GM18909 (cell line): ENCODE results near the gene KRTAP2-1.
"Not testable (repeated sequence)": the region's sequence is repeated elsewhere in the genome, so short reads cannot be mapped to it uniquely, and the experiment has no call there.

Experiments used
- ATAC-seq: cut with Tn5 transposase; IDR thresholded peaks from one replicate; pipeline ENCODE4 v1.9.1; 2021; ENCODE audit warnings: mild to moderate bottlenecking; ENCODE audit not compliant: unreplicated experiment, poor library complexity

KRTAP2-1 gene

DNA sequence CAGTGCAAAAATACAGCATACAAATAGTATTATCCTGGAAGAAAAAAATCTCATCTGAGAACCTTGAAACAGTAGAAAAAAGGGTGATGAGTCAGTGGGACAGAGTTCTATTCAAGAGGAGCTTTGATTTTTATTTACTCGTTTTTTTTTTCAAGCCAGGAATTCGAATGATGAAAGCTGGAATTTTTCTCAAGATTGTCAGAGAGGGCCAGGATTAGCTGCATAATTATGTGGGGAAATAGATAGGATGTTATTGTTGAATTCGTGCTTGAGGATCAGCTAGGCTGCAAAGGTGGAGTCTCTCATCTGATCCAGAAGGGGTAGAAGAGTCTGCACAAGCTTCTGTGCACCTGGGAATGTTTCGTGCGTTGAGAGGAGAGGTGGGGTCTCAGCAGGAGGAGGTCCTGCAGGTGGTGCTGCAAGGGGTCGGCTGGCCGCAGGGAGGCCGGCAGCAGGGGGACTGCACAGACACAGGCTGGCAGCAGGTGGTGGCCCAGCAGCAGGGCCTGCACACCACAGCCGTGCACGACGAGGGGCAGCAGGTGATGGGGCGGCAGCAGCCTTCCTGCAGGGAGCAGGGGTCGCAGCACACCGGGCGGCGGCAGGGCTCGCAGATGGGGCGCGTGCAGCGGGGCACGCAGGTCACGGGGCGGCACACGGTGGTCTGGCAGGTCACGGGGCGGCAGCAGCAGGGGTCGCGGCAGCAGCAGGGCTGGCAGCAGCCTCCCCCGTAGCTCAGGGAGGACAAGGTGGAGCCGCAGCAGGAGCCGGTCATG, 12.3 kb upstream of the KRTAP2-1 start:
- not testable (repeated sequence) for ATAC-seq

DNA sequence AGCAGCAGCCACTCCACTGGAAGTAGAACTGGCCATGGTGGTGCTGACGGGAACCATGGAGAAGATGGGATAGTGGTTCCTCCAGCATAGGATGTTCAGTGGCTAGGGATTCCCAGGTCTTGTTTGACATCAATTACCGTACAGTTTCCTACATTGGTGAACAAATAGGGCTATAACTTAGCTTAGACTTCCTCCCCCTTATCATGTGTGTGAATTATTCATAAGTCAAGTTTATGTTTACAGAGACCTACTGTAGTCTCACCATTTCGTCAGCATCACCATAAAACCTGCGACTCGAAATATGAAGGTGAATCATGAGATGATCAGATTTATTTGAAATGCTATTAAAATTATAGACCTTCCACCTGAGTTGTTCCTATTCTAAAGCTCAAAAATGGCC, 11.6 kb upstream of the KRTAP2-1 start:
- no peak for ATAC-seq

DNA sequence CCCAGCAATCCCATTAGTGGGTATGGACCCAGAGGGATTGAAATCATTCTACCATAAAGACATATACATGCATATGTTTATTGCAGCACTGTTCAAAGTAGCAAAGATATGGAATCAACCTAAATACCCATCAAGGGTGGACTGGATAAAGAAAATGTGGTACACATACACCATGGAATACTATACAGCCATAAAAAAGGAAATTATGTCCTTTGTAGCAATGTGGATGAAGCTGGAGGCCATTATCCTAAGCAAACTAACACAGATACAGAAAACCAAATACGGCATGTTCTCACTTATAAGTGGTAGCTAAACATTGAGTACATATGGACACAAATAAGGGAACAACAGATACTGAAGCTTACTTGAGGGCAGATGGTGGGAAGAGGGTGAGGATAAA, 10.4 kb upstream of the KRTAP2-1 start:
- ATAC-seq, result no peak

DNA sequence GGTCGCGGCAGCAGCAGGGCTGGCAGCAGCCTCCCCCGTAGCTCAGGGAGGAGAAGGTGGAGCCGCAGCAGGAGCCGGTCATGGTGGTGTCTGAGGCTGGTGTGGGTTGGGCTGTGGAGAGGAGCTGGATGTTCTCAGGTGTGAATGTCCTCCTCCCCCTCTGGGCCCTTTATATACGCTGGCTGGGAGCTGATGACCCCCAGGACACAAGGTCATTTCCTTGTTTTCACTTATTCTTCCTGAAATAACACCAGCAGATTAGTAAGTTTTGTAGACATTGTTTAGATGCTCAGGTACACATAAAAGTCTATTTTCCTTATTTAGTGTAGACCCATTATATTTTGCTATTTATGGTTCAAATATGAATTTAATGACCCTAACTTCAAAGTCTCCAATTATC, 8.0 kb upstream of the KRTAP2-1 start, which contains the start of gene KRTAP2-2:
KRTAP2-2 (minus strand) TSS at position 101 of the 400 bp plus-strand sequence; CDS start at position 82, 19 bp downstream.
- not testable (repeated sequence) for ATAC-seq

DNA sequence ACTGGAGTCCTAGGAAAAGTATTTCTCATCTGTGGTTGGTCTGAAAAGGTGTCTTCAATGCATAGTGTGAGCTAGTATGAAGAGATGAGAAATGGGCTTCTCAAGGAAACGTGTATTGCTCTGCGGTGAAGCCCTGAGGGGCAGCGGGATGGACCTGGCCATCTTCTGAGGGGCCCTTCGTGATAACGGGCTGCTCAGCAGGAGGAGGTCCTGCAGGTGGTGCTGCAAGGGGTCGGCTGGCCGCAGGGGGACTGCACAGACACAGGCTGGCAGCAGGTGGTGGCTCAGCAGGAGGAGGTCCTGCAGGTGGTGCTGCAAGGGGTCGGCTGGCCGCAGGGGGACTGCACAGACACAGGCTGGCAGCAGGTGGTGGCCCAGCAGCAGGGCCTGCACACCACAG, 7.4 kb upstream of the KRTAP2-1 start:
- ATAC-seq, result not testable (repeated sequence)

DNA sequence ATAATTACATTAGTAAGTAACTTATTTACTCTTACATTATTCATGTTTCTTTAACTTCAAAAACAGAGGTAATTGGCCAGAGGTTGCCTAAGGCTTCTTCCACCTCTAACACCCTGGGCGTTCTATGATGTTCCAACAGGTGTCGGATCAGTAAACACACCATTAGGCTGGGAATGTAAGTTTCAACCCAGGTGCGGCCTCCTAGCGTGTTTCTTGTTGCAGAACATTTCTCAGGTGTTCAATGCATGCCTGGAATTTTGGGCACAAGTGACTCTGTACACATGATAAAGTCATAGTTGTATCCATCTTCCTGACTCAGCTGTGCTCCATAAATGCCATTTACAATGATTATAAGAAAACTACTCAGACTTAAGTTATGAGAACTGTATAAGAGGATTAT, 6.9 kb upstream of the KRTAP2-1 start:
- no peak for ATAC-seq

DNA sequence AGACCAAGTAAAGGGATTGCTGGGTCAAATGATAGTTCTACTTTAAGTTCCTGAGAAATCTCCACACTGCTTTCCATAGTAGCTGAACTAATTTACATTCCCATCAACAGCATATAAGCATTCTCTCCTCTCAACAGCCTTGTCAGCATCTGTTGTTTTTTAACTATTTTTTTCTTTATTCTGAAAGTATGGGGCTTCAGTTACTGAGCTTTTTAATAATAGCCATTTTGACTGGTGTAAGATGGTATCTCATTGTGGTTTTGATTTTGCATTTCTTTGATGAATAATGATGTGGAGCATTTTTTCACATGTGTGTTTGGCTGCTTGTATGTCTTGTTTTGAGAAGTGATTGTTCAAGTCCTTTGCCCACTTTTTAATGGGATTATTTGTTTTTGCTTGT, 5.5 kb upstream of the KRTAP2-1 start:
- ATAC-seq, result no peak

DNA sequence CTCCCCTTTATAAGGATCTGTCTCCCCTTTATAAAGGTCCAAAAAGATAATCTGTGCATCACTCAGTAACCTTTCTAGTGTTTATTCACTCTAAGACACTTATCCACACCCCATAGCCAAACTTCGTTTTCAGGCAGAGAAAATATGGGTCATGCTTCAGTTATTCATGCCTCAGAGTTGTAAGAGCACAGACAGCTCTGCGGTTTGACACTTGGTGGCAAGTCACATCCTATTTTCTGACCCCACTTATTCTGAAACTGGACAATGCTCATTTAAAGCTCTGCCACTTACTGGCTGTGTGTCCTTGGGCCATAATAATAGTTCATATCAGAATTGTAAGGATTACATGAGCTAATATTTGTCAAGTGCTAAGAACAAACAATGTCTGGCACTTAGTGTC, 2.0 kb upstream of the KRTAP2-1 start:
- ATAC-seq, result no peak

DNA sequence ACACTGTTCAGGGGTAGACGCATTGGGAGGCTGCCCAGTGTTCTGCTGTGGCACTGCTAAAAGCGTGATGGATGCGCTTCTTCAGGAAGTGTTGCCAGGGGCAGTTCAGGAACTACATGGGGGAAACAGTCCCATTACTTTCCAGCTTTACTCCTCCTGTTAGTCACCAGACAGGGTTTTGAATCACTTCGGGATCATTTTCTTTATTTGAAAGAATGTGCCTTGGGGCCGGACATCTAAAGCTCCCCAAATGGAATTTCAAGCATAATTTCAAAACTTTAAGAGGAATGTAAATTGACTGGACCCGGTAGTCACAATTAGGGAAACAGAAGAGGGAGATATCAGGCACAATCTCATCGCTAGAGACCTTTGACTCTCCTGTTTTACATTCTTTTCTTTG, 1.3 kb upstream of the KRTAP2-1 start:
- no peak for ATAC-seq

DNA sequence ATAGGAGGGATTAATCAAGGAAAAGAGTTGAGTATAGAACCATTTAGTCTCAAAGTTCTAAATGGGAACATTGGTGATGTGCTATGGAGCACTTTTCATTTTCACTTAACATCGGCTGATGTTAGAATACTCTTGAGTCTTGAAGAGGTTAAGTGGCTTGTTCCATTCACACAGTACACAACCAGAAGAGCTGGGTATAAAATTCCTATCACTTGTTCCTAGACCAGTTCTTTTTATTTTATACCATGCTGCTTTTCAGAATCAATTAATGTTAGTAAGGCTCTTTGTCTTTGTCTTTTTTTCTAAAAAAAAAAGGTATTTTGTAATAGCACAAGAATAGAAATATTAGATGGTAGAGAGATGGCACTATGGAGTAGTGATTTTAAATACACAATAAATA, 4.2 kb downstream of the KRTAP2-1 start:
- ATAC-seq, result no peak

DNA sequence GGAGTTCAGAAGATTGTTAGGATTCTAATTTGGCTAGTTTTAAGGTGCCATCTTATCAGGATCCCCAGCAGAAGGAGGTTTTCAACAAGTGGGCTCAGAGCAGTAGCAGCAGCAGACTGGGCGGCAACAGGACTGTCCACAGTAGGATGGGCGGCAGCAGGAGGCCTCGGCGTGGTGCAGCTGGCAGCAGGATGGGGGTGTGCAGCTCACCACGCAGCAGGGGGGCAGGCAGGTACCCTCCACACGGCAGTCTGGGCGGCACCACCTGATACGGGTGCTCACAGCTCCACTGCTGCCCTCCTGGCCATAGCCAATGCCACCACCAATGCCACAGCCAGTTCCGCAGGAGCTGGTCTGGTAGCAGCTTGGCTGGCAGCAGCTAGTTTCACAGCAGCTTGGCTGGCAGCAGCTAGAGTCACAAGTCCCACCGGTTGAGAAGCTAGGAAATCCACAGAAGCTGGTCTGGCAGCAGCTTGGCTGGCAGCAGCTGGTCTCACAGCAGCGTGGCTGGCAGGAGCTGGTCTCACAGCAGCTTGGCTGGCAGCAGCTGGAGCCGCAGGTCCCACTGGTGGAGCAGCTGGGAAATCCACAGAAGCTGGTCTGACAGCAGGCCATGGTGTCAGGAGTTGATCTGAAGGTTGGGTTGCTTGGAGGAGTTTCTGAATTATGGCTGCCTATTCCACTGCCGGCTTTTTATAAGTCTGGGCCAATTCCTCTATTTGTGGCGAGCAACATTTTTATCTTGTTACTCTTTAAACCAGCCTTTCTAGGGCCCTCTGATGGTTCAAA, 6.1 kb downstream of the KRTAP2-1 start, which contains the start of gene KRTAP1-1:
KRTAP1-1 (minus strand) TSS at position 668 of the 789 bp plus-strand sequence; CDS start at position 615, 53 bp downstream.
- ATAC-seq, result not testable (repeated sequence)

DNA sequence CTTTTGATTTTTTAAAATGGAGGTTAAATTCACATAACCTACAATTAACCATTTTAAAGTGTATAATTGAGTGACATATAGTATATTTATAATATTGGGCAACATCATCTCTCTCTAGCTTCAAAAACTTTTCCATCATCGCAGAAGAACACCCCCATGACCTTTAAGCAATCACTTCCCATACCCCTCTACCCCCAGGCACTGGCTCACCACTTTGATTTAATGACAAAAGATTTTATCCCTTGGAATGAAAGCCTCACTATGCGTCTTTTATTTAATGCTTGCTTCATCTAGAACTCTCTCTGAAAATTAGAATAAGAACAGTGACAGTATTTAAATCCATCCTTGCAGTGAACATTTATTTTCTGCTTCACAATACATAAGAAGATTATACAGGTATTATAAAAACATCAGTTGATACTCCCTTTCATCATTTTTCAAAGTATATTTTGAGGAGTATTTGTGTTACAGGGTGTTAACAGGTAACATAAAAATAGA, 9.2 kb downstream of the KRTAP2-1 start:
- ATAC-seq, result no peak

DNA sequence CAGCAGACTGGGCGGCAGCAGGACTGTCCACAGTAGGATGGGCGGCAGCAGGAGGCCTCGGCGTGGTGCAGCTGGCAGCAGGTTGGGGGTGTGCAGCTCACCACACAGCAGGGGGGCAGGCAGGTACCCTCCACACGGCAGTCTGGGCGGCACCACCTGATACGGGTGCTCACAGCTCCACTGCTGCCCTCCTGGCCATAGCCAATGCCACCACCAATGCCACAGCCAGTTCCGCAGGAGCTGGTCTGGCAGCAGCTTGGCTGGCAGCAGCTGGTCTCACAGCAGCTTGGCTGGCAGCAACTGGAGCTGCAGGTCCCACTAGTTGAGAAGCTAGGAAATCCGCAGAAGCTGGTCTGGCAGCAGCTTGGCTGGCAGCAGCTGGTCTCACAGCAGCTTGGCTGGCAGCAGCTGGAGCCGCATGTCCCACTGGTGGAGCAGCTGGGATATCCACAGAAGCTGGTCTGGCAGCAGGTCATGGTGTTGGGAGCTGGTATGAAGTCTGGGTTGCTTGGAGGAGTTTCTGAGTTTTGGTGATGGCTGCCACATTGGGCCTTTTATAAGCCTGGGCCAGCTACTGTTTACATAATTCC, 12.7 kb downstream of the KRTAP2-1 start, which contains the start of gene KRTAP1-3:
KRTAP1-3 (minus strand) TSS at position 529 of the 590 bp plus-strand sequence; CDS start at position 476, 53 bp downstream.
- not testable (repeated sequence) for ATAC-seq

DNA sequence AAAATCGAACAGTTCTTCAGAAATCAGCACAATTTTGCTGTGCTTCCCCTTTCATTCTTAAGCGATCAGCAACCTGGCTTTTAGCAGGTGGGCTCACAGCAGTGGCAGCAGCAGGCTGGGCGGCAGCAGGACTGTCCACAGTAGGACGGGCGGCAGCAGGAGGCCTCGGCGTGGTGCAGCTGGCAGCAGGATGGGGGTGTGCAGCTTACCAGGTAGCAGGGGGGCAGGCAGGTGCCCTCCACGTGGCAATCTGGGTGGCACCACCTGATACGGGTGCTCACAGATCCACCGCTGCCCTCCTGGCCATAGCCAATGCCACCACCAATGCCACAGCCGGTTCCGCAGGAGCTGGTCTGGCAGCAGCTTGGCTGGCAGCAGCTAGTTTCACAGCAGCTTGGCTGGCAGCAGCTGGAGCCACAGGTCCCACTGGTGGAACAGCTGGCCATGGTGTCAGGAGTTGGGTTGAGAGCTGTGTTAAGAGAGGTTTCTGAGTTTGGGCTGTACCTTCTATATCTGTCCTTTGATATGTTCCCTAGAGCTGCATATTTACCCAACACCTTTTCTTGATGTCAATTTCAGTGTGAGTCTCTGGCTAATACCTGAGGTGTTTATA, 17.4 kb downstream of the KRTAP2-1 start, which contains the start of gene KRTAP1-4:
KRTAP1-4 (minus strand) TSS at position 563 of the 613 bp plus-strand sequence; CDS start at position 446, 117 bp downstream.
- ATAC-seq, result no peak

DNA sequence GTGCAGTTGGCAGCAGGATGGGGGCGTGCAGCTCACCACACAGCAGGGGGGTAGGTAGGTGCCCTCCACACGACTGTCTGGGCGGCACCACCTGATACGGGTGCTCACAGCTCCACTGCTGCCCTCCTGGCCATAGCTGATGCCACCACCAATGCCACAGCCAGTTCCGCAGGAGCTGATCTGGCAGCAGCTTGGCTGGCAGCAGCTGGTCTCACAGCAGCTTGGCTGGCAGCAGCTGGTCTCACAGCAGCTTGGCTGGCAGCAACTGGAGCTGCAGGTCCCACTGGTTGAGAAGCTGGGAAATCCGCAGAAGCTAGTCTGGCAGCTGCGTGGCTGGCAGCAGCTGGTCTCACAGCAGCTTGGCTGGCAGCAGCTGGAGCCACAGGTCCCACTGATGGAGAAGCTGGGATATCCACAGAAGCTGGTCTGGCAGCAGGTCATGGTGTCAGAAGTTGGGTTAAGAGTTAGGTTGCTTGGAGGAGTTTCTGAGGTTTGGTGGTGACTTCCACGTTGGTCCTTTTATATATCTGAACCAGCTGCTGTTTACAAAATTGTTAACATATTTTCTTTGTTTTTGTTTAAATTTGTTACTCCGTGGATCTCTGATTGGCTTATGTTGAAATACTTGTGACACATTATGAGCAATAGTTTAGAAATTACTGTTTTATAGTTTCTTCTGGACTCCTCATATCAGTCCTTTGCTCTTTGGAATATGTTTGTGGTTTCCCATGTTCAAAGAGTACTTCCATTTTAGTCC, 20.2 kb downstream of the KRTAP2-1 start, which contains the start of gene KRTAP1-5:
KRTAP1-5 (minus strand) TSS at position 494 of the 757 bp plus-strand sequence; CDS start at position 441, 53 bp downstream.
- ATAC-seq, result no peak

DNA sequence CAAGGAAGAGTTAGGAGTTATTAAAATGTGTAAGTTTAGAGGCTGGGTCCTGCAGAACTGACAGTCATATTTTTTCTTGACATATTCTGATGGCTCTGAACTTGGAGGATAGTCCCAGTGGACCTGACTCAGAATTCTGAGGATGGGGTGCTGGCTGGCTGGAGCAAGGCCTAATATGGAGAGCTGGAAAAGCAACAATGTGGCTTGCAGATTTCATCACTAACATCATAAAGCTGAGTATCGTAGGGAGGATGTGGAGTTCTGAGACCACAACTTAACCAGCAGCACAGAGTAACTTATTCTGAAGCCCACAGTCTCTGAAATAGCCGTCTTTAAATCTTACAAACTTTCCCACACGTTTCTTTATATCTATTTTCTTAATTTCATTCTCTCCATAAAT, 22.4 kb downstream of the KRTAP2-1 start:
- no peak for ATAC-seq

DNA sequence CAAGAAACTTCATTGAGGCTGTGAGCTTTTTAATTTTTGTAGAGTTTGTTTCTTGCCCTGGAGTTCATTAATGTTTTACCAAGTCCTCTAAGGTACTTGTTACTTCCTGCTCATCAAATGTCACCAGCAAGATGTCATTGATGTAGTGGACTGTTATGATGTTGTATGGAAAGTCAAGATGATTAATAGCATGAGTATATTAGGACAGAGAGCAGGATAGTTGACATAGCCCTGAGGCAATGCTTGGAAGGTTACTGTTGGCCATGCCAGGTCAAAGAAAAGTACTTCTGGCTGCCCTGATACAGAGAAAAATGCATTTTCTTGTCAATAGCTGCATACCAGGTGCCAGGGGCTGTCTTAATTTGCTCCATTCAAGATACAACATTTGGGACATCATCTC, 26.8 kb downstream of the KRTAP2-1 start:
- no peak for ATAC-seq

DNA sequence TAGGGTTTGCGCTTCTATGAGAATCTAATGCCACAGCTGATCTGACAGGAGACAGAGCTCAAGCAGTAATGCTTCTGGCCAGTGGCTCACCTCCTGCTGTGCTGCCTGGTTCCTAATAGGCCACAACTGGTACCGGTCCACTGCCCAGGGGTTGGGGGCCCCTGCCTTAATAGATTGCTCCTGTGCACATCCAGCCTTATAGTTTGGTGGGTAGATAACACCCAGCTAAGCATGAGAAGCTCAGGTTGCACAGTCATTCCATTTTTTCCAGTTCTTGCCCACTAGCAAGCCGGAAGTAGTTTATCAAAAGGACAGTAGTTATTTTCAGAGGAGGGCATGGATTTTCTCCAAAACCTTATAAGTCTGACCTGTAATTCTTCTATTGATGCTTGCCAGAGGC, 27.7 kb downstream of the KRTAP2-1 start:
- no peak for ATAC-seq

DNA sequence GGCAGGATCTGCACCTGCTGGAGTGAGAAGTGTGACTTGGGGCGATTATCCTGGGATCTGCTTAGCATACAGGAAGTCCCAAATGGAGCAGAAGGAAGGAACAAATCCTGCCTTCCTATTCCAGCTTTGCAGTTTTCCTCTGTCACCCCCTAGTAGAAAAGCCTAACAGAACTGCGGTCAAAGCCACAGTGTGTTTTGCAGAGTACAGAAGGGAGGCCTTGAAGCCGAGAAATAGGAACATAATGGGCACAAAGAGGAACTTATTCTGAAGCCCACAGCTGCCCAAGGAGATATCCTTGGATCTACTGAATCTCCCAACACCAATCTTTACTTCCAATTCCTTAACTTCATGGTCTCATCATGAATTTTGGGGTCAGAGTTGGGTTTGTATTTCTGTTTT, 28.6 kb downstream of the KRTAP2-1 start:
- no peak for ATAC-seq
